Heart left ventricle (tissue), 16 donors: ENCODE data around the gene SNRNP40. TPM values are rescaled to one million over a fixed set of nuclear protein-coding genes. Genes with fewer than 3 reads are reported as not detected.

Experiments
- ATAC-seq, 4 donors: fragments of 200-7000 bp; cut with Tn5 transposase; one replicate each; pipeline ENCODE4 v1.9.1; 2020 to 2022; ENCODE audit warnings: moderate library complexity in 4 of 4, mild to moderate bottlenecking in 3 of 4, moderate number of reproducible peaks in 1 of 4
- DNase-seq, 5 donors: peaks; one replicate each; pipeline ENCODE4 v3.0.0-alpha.2; 2020
- H3K27ac ChIP-seq, 12 donors: fragments of 200-600 bp; sonication (generic) in 4 of 12; one replicate each; pipeline versions ENCODE4 v1.5.0 to v1.8.0; 2016 to 2022; ENCODE audit warnings: mild to moderate bottlenecking in 2 of 12
- H3K27me3 ChIP-seq, 9 donors: fragments of 200-600 bp; sonication (generic) in 2 of 9; one replicate each; pipeline versions ENCODE4 v1.5.1 to v1.8.0; 2016 to 2022; ENCODE audit warnings: mild to moderate bottlenecking in 3 of 9
- H3K36me3 ChIP-seq, 9 donors: fragments of 200-600 bp; sonication (generic) in 2 of 9; one replicate each; pipeline versions ENCODE4 v1.5.0 to v1.8.0; 2018 to 2022; ENCODE audit warnings: mild to moderate bottlenecking in 2 of 9
- H3K4me1 ChIP-seq, 12 donors: fragments of 200-600 bp; sonication (generic) in 4 of 12; one replicate each; pipeline versions ENCODE4 v1.5.0 to v1.8.0; 2016 to 2022; ENCODE audit warnings: mild to moderate bottlenecking in 3 of 12
- H3K4me3 ChIP-seq, 12 donors: fragments of 200-600 bp; sonication (generic) in 4 of 12; one replicate each; pipeline versions ENCODE4 v1.5.0 to v1.8.0; 2017 to 2022; ENCODE audit warnings: mild to moderate bottlenecking in 9 of 12, moderate library complexity in 4 of 12
- H3K9me3 ChIP-seq, 12 donors: fragments of 200-600 bp; sonication (generic) in 4 of 12; one replicate each; pipeline versions ENCODE4 v1.5.0 to v1.8.0; 2016 to 2022; ENCODE audit warnings: mild to moderate bottlenecking in 1 of 12
- CTCF ChIP-seq, 12 donors: fragments of 200-600 bp; sonication (generic) in 4 of 12; IDR thresholded peaks; one replicate each; pipeline versions ENCODE4 v1.5.0 to v1.8.0; 2018 to 2022; ENCODE audit warnings: antibody characterized with exemption in 12 of 12, mild to moderate bottlenecking in 5 of 12
- POLR2A ChIP-seq, 2 donors: fragments of 450-650 bp; IDR thresholded peaks; one replicate each; pipeline ENCODE4 v1.6.1; 2017; ENCODE audit warnings: antibody characterized with exemption in 2 of 2, mild to moderate bottlenecking in 2 of 2, moderate library complexity in 2 of 2
- WGBS, 4 donors: extraction: QIAGEN DNeasy Blood & Tissue Kit in 2 of 4; methylation state at CpG; one replicate each; pipeline versions ENCODE4 v1.1.5 to v1.1.7; 2013 to 2018; 5-methylcytosine and 5-hydroxymethylcytosine counted together
- intact Hi-C, 10 donors: fragments of 100-400 bp; cut with DNase I; formaldehyde crosslinking; loops; one replicate each; pipeline versions ENCODE4 v1.11.1 to v1.14.2; 2022
- polyA plus RNA-seq, 2 donors: library from polyadenylated mRNA; stranded (reverse); fragments of 200-250 nt; gene quantifications; one replicate each; pipeline ENCODE4 v1.2.3, GENCODE V29; 2013
- total RNA-seq, 9 donors: library from RNA; depleted of rRNA in 2 of 9; stranded (reverse); fragments of >200 nt in 2 of 9; fragmentation: NEBNext Ultra II Directional in 3 of 9; extraction: Animal tissue kit (Norgen Biotek cat#: 25700) in 3 of 9; gene quantifications; one replicate each; pipeline versions ENCODE4 v1.1.0 to v1.2.4, GENCODE V29; 2016 to 2023
- donor health status: ischemic (EF 13 %, LVEDD 7.1; RV severe dilation, severe dysfunction).
- donor health status: healthy with polysubstance abuse.
- donor health status: DM: no; HTN: yes; CAD: no.
- donor health status: DM: no; HTN: no; CAD: no.
- donor health status: ischemic (EF 25% LVEDD 6.9; RV normal size, moderate dysfunction).
- donor health status: ischemic (EF 25% LVEDD 5.7; RV mildly dilated, moderate dysfunction).
- donor health status: healthy.
- donor health status: DM: yes; HTN: yes; CAD: no.
- donor health status: ischemic (EF 35%, LVEDD 5.7; RV mildly dilated, moderate dysfunction).
- donor health status: nonischemic (EF 11% LVEDD 7.7; RV severe dilation, severe dysfunction).
- donor health status: DM: yes; HTN: yes; CAD: no.
- donor health status: PGD.
- donor health status: ischemic (EF 29% LVEDD 5.4; RV normal size, mild dysfunction).
- donor health status: nonischemic (EF 23%, LVEDD 6.1; RV moderate dilation, normal function).

The SNRNP40 gene
- total and polyA plus RNA-seq, 11 donors, result 8.6 to 26.0 (median 17.6) TPM

- DNase-seq, result no peak
- Histone ChIP-seq H3K4me3 (peak within 1 kb of the TSS in 9 of 12 donors; percentile 20 to 47 (median 37)), H3K9me3 (no peaks in the 10 kb centered on the region), H3K27ac (no peak within 1 kb of the TSS), H3K36me3 (no peaks in the 10 kb centered on the region), H3K4me1 (peaks cover 0 to 13% (median 4%) of the 10 kb centered on the region in 12 donors), H3K27me3 (peaks cover 10 to 60% (median 28%) of the 10 kb centered on the region in 9 donors)
- no peak for TF ChIP-seq CTCF (IDR thresholded peaks at IDR 0.05)
- TF ChIP-seq POLR2A (IDR thresholded peaks at IDR 0.05), result no peak
- intact Hi-C loops, result no loop called here
- ATAC-seq, result peak in 2 of 4 donors; percentile 63 to 67
- 1 to 12% (median 1%) methylated on average over 9 to 57 of the region's 57 CpGs for WGBS, 4 donors
These were observed 56.8 kb downstream of the SNRNP40 start, which contains the start of gene NKAIN1 for GRCh38 chr1:31239653-31240241. Gene NKAIN1 (minus strand): TSS chr1:31239887. CDS start chr1:31239547, 340 bp downstream.

DNA sequence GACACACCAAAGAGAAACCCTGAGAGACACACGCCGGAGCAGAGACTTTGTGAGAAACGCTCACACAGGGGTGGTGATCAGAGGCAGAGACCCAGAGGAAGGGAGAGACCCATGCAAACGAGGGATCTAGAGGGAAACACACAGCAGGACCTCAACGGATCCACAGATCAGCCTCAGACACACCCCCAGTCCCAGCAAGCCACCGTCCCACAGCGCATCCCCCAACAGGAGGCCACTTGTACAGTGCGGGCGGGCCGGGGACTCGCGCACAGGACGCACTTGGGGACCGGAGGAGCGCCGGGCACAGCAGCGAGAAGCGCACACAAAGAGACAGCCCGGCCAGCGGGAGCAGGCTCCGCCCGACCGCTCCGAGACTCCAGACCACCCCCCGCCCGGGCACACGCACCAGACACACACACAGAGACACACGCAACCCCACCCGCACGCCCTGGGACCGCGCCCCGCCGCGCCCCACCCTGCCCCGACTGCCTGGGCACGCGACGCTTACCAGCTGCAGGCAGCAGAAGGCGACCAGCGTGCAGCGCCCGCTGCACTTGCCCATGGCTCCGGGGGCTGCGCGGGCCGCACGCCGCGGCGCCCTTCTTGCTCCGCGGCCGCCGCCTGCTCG is 57.5 kb downstream of the SNRNP40 start:
- Histone ChIP-seq H3K4me1 (peaks cover 0 to 13% (median 4%) of the 10 kb centered on the region in 12 donors), H3K27ac (no peak overlapping the region), H3K36me3 (no peaks in the 10 kb centered on the region), H3K4me3 (peak overlapping the region in 9 of 12 donors; percentile 20 to 47 (median 35)), H3K27me3 (peaks cover 10 to 63% (median 28%) of the 10 kb centered on the region in 9 donors), H3K9me3 (no peaks in the 10 kb centered on the region)
- 0 to 2% (median 1%) methylated on average over 28 to 56 of the region's 56 CpGs for WGBS, 4 donors
- intact Hi-C loops, result no loop called here
- TF ChIP-seq POLR2A (IDR thresholded peaks at IDR 0.05), result no peak
- TF ChIP-seq CTCF (IDR thresholded peaks at IDR 0.05), result no peak
- DNase-seq, result no peak
- ATAC-seq, result peak in 2 of 4 donors; percentile 35 to 38

DNA sequence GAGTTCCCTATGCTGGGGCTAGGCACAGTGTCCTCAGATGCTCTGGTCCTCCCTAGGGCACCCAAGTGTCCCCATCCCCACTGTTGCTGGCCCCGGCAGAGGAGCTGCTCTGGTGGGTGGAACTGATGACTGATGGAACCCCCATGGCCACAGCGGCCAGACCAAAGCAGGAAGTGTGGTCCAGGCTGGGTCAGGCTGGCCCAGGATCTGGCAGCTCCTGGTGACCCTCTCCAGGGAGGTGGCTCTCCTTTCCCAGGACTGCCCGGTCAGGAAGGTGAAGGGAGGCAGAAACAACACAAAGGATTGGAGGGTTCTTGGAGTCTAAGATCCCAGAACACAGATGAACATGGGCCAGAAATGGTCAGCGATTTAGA is 58.0 kb downstream of the SNRNP40 start:
- TF ChIP-seq POLR2A (IDR thresholded peaks at IDR 0.05), result no peak
- TF ChIP-seq CTCF (IDR thresholded peaks at IDR 0.05), result no peak
- 17 to 23% (median 22%) methylated on average over 3 to 4 of the region's 4 CpGs for WGBS, 4 donors
- H3K4me3 ChIP-seq, result no peak overlapping the region
- no peak for ATAC-seq
- H3K9me3 ChIP-seq, result no peaks in the 10 kb centered on the region
- no peak for DNase-seq
- peaks cover 10 to 67% (median 28%) of the 10 kb centered on the region in 9 donors for H3K27me3 ChIP-seq
- no peaks in the 10 kb centered on the region for H3K36me3 ChIP-seq
- H3K4me1 ChIP-seq, result peaks cover 0 to 13% (median 4%) of the 10 kb centered on the region in 12 donors
- no peak overlapping the region for H3K27ac ChIP-seq
- intact Hi-C loops, result no loop called here

DNA sequence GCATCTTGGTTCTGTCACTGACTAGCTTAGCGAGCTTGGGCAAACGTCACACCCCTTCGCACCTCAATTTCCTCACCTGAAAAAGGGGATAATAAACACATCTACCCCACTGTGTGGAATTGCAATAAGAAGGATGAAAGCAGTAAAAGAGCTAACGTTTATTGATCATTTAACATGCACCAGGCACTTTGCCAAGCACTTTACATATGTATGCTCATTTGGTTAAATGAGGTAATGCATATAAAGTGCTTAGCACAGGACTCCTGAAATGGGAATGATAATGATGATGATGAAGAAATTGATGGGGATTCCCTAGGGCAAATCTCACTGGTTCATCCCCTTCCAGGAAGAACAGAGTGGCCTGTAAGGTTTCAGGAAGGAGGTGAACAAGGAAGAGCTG is 61.7 kb downstream of the SNRNP40 start:
- intact Hi-C loops, result no loop called here
- TF ChIP-seq CTCF (IDR thresholded peaks at IDR 0.05), result no peak
- TF ChIP-seq POLR2A (IDR thresholded peaks at IDR 0.05), result no peak
- Histone ChIP-seq H3K27me3 (peaks cover 4 to 53% (median 12%) of the 10 kb centered on the region in 9 donors), H3K36me3 (no peaks in the 10 kb centered on the region), H3K9me3 (no peaks in the 10 kb centered on the region), H3K4me1 (peaks cover 0 to 10% (median 4%) of the 10 kb centered on the region in 12 donors), H3K4me3 (no peak overlapping the region), H3K27ac (no peak overlapping the region)
- ATAC-seq (no peak), DNase-seq (no peak)
- 57 to 68% (median 68%) methylated on average over 4 of the region's 4 CpGs for WGBS, 4 donors
